ENCODE data around the gene TRABD. TPM values are rescaled to one million over a fixed set of nuclear protein-coding genes. Genes with fewer than 3 reads are reported as not detected.
"Not testable (repeated sequence)": the region's sequence is repeated elsewhere in the genome, so short reads cannot be mapped to it uniquely, and the experiment has no call there.

Gene TRABD
- total RNA-seq, 1 donor from 2014 or later: 40.3 TPM

GRCh38 chr22:50203288-50203687, 17.6 kb downstream of the TRABD start:
- peaks cover 0 to 24% of the 10 kb centered on the region in 2 donors for H3K36me3 ChIP-seq
- no peak for DNase-seq (ENCODE audit: extremely low spot score in 2 of 2)
- TF ChIP-seq, protein P1, sequence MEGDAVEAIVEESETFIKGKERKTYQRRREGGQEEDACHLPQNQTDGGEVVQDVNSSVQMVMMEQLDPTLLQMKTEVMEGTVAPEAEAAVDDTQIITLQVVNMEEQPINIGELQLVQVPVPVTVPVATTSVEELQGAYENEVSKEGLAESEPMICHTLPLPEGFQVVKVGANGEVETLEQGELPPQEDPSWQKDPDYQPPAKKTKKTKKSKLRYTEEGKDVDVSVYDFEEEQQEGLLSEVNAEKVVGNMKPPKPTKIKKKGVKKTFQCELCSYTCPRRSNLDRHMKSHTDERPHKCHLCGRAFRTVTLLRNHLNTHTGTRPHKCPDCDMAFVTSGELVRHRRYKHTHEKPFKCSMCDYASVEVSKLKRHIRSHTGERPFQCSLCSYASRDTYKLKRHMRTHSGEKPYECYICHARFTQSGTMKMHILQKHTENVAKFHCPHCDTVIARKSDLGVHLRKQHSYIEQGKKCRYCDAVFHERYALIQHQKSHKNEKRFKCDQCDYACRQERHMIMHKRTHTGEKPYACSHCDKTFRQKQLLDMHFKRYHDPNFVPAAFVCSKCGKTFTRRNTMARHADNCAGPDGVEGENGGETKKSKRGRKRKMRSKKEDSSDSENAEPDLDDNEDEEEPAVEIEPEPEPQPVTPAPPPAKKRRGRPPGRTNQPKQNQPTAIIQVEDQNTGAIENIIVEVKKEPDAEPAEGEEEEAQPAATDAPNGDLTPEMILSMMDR (IDR thresholded peaks at IDR 0.05): no peak
- TF ChIP-seq POLR2A (IDR thresholded peaks at IDR 0.05) (no peak), POLR2AphosphoS5 (IDR thresholded peaks at IDR 0.05; ENCODE audit: insufficient read depth in 1 of 2, low read depth in 1 of 2) (no peak)
- H3K27me3 ChIP-seq: no peaks in the 10 kb centered on the region
- H3K4me3 ChIP-seq: no peak overlapping the region
- no peaks in the 10 kb centered on the region for H3K9me3 ChIP-seq
- no peak overlapping the region for H3K27ac ChIP-seq
- peaks cover 57% of the 10 kb centered on the region for H3K4me1 ChIP-seq
- intact Hi-C loops (cut with DNase I): no loop called here

DNA sequence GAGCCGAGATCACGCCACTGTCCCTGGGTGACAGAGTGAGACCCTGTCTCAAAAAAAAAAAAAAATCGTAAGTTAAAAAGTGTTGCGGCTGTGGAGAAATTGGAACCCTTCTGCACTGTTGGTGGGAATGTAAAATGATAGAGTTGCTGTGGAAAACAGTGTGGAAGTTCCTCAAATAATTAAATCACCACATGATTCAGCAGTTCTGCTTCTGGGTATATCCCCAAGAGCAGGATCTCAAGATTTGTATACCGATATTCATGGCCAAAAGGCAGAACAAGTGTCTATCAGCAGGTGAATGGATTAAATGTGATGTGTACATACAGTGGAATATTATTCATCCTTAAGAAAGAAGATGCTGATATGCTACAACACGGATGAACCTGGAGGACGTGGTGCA, 18.9 kb downstream of the TRABD start:
- no peak overlapping the region for H3K27ac ChIP-seq
- H3K36me3 ChIP-seq: peaks cover 0 to 24% of the 10 kb centered on the region in 2 donors
- intact Hi-C loops (cut with DNase I): no loop called here

GRCh38 chr22:50204998-50205397, 19.3 kb downstream of the TRABD start:
- H3K27ac ChIP-seq; H3K9me3 ChIP-seq; intact Hi-C loops (cut with DNase I); DNase-seq (ENCODE audit: extremely low spot score in 2 of 2); H3K4me3 ChIP-seq; H3K27me3 ChIP-seq: not testable (repeated sequence)
- Histone ChIP-seq H3K4me1 (peaks cover 59% of the 10 kb centered on the region), H3K36me3 (peaks cover 0 to 24% of the 10 kb centered on the region in 2 donors)

More for the DNA sequence above, 18.9 kb downstream of the TRABD start:
- H3K4me3 ChIP-seq: no peak overlapping the region
- peaks cover 60% of the 10 kb centered on the region for H3K4me1 ChIP-seq
- no peaks in the 10 kb centered on the region for H3K9me3 ChIP-seq
- TF ChIP-seq, protein P1 (IDR thresholded peaks at IDR 0.05): no peak
- no peak for TF ChIP-seq POLR2A (IDR thresholded peaks at IDR 0.05)
- TF ChIP-seq POLR2AphosphoS5 (IDR thresholded peaks at IDR 0.05; ENCODE audit: insufficient read depth in 1 of 2, low read depth in 1 of 2): no peak
- no peak for DNase-seq (ENCODE audit: extremely low spot score in 2 of 2)
- no peaks in the 10 kb centered on the region for H3K27me3 ChIP-seq

- H3K36me3 ChIP-seq: peaks cover 0 to 31% of the 10 kb centered on the region in 2 donors
- DNase-seq (ENCODE audit: extremely low spot score in 2 of 2): no peak
- H3K27ac ChIP-seq: no peak overlapping the region
- TF ChIP-seq, protein P1 (IDR thresholded peaks at IDR 0.05): no peak
- TF ChIP-seq POLR2AphosphoS5 (IDR thresholded peaks at IDR 0.05; ENCODE audit: insufficient read depth in 1 of 2, low read depth in 1 of 2) (no peak), POLR2A (IDR thresholded peaks at IDR 0.05) (no peak)
- no peak overlapping the region for H3K4me3 ChIP-seq
- intact Hi-C loops (cut with DNase I): no loop called here
- H3K9me3 ChIP-seq: no peaks in the 10 kb centered on the region
- H3K4me1 ChIP-seq: peaks cover 56% of the 10 kb centered on the region
- H3K27me3 ChIP-seq: no peaks in the 10 kb centered on the region
These were observed 20.3 kb downstream of the TRABD start for GRCh38 chr22:50205781-50206569.

- TF ChIP-seq, protein P1 (IDR thresholded peaks at IDR 0.05): no peak
- TF ChIP-seq POLR2A (IDR thresholded peaks at IDR 0.05) (no peak), POLR2AphosphoS5 (IDR thresholded peaks at IDR 0.05; ENCODE audit: insufficient read depth in 1 of 2, low read depth in 1 of 2) (no peak)
- intact Hi-C loops (cut with DNase I): no loop called here
- no peak overlapping the region for H3K4me3 ChIP-seq
- no peaks in the 10 kb centered on the region for H3K27me3 ChIP-seq
- H3K36me3 ChIP-seq: peaks cover 0 to 38% of the 10 kb centered on the region in 2 donors
- no peaks in the 10 kb centered on the region for H3K9me3 ChIP-seq
- peaks cover 53% of the 10 kb centered on the region for H3K4me1 ChIP-seq
- DNase-seq (ENCODE audit: extremely low spot score in 2 of 2): no peak
- H3K27ac ChIP-seq: no peak overlapping the region
These were observed 20.9 kb downstream of the TRABD start for GRCh38 chr22:50206599-50206998.

Measured in vagina (tissue), 2 donors.